Measurements from ENCODE around the gene USP19.
A peak's percentile ranks its signal among the peaks of the same experiment; 100 is the strongest.

Gene USP19

DNA sequence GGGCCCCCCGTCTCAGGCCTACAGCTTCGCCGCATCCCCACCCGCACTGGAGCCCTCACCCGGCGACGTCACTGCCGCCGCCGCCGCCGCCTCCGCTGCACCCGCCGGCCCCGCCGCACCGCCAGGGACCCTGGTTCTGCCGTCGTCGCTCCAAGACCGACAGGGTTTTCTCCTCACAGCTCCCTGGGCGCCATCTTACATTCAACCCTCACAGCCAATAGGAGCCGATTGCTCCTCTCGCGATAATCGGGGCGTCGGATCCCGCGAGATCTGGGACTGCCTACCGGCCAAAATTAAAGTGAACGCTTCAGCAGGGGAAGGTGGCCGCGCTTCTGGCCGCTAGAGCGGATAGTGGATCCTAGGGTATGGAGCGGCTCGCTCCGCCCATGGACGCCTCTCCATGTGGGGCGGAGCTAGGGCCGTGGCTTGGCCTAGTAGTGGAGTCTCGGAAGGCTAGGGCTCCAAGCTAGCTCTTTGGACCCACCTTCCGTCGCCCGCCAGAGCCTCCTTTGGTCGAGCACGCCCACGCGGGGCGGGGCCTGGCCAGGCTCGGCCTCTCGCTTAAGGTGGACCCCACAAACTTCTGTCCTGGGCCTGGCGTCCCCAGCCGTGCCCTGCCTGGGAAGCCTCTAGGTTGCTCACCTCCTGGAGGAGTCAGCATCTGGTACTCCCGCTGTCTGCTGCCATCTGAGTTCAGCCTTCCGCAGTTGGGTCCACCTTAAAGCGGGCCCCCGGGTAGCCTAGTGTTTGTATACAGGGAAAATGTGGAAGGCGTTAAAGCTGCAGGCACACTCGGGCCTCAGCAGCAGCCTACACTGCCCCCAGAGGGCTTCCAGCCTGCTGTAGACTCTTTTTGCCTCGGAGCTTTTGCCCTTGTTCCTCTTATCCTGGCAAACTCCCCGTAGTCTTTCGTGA, 26.5 kb downstream of the USP19 start, which contains the start of gene QRICH1:
TSS of gene QRICH1 (minus strand) at position 219 of the 915 bp plus-strand sequence. CDS start 17,054 bp downstream, outside the sequence.
- peak within 1 kb of the TSS; percentile 64 for H3K4me3 ChIP-seq (ENCODE audit: insufficient read depth, low read length, poor library complexity, severe bottlenecking)
- no peaks in the 10 kb centered on the region for H3K9me2 ChIP-seq (replicated peaks; ENCODE audit: insufficient read depth, low read length)
- H3F3A ChIP-seq (ENCODE audit: insufficient read depth), result peaks cover 14% of the 10 kb centered on the region
- no peaks in the 10 kb centered on the region for H3K9me3 ChIP-seq (ENCODE audit: insufficient read depth, low read length)
- peak within 1 kb of the TSS; percentile 78 for H3K9ac ChIP-seq (ENCODE audit: low read length)
- TF ChIP-seq, protein P1, sequence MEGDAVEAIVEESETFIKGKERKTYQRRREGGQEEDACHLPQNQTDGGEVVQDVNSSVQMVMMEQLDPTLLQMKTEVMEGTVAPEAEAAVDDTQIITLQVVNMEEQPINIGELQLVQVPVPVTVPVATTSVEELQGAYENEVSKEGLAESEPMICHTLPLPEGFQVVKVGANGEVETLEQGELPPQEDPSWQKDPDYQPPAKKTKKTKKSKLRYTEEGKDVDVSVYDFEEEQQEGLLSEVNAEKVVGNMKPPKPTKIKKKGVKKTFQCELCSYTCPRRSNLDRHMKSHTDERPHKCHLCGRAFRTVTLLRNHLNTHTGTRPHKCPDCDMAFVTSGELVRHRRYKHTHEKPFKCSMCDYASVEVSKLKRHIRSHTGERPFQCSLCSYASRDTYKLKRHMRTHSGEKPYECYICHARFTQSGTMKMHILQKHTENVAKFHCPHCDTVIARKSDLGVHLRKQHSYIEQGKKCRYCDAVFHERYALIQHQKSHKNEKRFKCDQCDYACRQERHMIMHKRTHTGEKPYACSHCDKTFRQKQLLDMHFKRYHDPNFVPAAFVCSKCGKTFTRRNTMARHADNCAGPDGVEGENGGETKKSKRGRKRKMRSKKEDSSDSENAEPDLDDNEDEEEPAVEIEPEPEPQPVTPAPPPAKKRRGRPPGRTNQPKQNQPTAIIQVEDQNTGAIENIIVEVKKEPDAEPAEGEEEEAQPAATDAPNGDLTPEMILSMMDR (IDR thresholded peaks at IDR 0.05; ENCODE audit: insufficient read depth, low read length, poor library complexity, severe bottlenecking), result no peak
- TF ChIP-seq EZH2phosphoT487 (conservative IDR thresholded peaks at IDR 0.05; ENCODE audit: low read length), result no peak
- H3K4me2 ChIP-seq (ENCODE audit: low read depth, low read length, poor library complexity, severe bottlenecking), result peak within 1 kb of the TSS; percentile 92
- H3K27me3 ChIP-seq (ENCODE audit: low read length), result no peaks in the 10 kb centered on the region
- peaks cover 42% of the 10 kb centered on the region for H3K79me2 ChIP-seq (ENCODE audit: insufficient read depth, low read length)
- peak within 1 kb of the TSS; percentile 70 for H2AFZ ChIP-seq (ENCODE audit: low read depth, low read length, severe bottlenecking)
- peaks cover 13% of the 10 kb centered on the region; the same call in 1 of the 2 replicates for H3K36me3 ChIP-seq (ENCODE audit: low read length)
- H3K27ac ChIP-seq (ENCODE audit: low read depth, low read length), result peak within 1 kb of the TSS; percentile 86
- H4K20me1 ChIP-seq (ENCODE audit: low read depth, low read length), result peaks cover 9% of the 10 kb centered on the region; the same call in 1 of the 2 replicates

DNA sequence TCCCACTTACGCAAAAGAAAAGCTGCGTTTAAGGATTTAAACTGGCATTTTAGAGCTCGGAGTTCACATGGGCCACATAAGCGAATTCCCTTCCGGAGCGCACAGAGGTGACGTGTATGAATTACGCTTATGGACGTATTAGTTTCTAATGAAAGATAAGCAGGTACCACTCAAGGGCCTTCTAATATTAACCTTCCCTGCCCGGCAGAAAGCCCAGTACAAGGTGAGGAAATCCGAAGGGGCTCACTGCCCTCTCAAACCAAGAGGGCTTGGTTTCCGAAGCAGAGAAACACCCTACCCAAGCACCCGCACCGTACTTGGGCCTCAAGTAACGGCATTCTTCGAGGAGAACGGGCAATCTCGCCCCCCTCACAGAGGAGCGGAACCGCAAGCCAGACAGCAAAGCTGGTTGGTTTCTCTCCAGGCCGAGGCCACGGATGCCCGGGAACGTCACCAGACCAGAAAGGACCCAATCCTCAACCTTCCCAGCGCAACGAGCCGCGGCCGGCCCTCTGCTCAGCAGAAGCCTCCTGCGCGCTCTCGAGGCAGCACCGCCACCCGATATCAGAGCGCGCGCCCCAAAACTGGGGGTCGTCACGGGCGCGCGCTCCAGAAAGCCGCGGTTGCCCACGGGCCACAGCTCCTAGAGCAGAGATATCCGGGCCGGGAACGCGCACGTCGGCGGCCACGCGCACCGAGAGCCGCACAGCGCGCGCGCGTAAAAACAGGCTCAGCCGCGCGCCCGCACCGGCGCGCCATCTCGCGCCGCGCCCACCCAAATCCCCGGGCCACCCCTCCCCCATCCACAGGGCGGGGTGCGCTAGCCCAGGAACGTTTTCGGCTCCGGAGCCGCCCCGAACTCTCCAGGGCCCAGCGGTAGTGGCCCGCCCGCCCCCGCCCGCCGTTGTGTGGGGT, 27.4 kb downstream of the USP19 start:
- Histone ChIP-seq H3K27ac (ENCODE audit: low read depth, low read length) (peak overlapping the region; percentile 86), H3K9me2 (replicated peaks; ENCODE audit: insufficient read depth, low read length) (no peaks in the 10 kb centered on the region), H3K9me3 (ENCODE audit: insufficient read depth, low read length) (no peaks in the 10 kb centered on the region), H3F3A (ENCODE audit: insufficient read depth) (peaks cover 14% of the 10 kb centered on the region), H3K4me3 (ENCODE audit: insufficient read depth, low read length, poor library complexity, severe bottlenecking) (peak overlapping the region; percentile 64), H3K9ac (ENCODE audit: low read length) (peak overlapping the region; percentile 78), H4K20me1 (ENCODE audit: low read depth, low read length) (peaks cover 12% of the 10 kb centered on the region; the same call in 1 of the 2 replicates), H3K36me3 (ENCODE audit: low read length) (peaks cover 13% of the 10 kb centered on the region; the same call in 1 of the 2 replicates), H3K79me2 (ENCODE audit: insufficient read depth, low read length) (peaks cover 51% of the 10 kb centered on the region), H3K4me2 (ENCODE audit: low read depth, low read length, poor library complexity, severe bottlenecking) (peak overlapping the region; percentile 92), H2AFZ (ENCODE audit: low read depth, low read length, severe bottlenecking) (peak overlapping the region; percentile 70), H3K27me3 (ENCODE audit: low read length) (no peaks in the 10 kb centered on the region)
- no peak for TF ChIP-seq EZH2phosphoT487 (conservative IDR thresholded peaks at IDR 0.05; ENCODE audit: low read length)
- TF ChIP-seq, protein P1 (IDR thresholded peaks at IDR 0.05; ENCODE audit: insufficient read depth, low read length, poor library complexity, severe bottlenecking), result no peak

DNA sequence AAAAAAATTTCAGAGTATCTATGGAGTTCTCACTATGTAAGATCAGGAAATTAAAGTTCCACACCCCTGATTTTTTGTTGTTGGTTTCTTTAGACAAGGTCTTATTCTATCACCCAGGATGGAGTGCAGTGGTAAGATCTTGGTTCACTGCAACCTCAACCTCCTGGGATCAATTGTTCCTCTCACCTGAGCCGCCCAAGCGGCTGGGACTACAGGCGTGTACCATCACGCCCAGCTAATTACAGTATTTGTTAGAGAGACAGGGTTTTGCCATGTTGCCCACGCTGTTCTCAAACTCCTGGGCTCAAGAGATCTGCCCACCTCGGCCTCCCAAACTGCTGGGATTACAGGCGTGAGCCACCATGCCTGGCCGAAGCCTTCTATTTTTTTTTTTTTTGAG, 39.2 kb downstream of the USP19 start:
- peaks cover 5% of the 10 kb centered on the region; the same call in 1 of the 2 replicates for H3F3A ChIP-seq (ENCODE audit: insufficient read depth)
- TF ChIP-seq, protein P1 (IDR thresholded peaks at IDR 0.05; ENCODE audit: insufficient read depth, low read length, poor library complexity, severe bottlenecking), result no peak
- TF ChIP-seq EZH2phosphoT487 (conservative IDR thresholded peaks at IDR 0.05; ENCODE audit: low read length), result no peak
- H3K36me3 ChIP-seq (ENCODE audit: low read length), result peaks cover 6% of the 10 kb centered on the region
- no peaks in the 10 kb centered on the region for H3K9me2 ChIP-seq (replicated peaks; ENCODE audit: insufficient read depth, low read length)
- H2AFZ ChIP-seq (ENCODE audit: low read depth, low read length, severe bottlenecking), result no peak overlapping the region
- H4K20me1 ChIP-seq (ENCODE audit: low read depth, low read length), result peaks cover 12% of the 10 kb centered on the region
- H3K79me2 ChIP-seq (ENCODE audit: insufficient read depth, low read length), result peaks cover 91% of the 10 kb centered on the region
- H3K4me3 ChIP-seq (ENCODE audit: insufficient read depth, low read length, poor library complexity, severe bottlenecking), result no peak overlapping the region
- H3K9ac ChIP-seq (ENCODE audit: low read length), result no peak overlapping the region
- H3K4me2 ChIP-seq (ENCODE audit: low read depth, low read length, poor library complexity, severe bottlenecking), result no peak overlapping the region
- no peak overlapping the region for H3K27ac ChIP-seq (ENCODE audit: low read depth, low read length)
- no peaks in the 10 kb centered on the region for H3K9me3 ChIP-seq (ENCODE audit: insufficient read depth, low read length)
- H3K27me3 ChIP-seq (ENCODE audit: low read length), result no peaks in the 10 kb centered on the region

All from SU-DHL-6 (cell line).